ENCODE measurements around the gene MAFG.
A peak's percentile ranks its signal among the peaks of the same experiment; 100 is the strongest.

MAFG gene

GRCh38 chr17:81890447-81891302 is 36.9 kb downstream of the MAFG start:
- DNase-seq: no peak

DNA sequence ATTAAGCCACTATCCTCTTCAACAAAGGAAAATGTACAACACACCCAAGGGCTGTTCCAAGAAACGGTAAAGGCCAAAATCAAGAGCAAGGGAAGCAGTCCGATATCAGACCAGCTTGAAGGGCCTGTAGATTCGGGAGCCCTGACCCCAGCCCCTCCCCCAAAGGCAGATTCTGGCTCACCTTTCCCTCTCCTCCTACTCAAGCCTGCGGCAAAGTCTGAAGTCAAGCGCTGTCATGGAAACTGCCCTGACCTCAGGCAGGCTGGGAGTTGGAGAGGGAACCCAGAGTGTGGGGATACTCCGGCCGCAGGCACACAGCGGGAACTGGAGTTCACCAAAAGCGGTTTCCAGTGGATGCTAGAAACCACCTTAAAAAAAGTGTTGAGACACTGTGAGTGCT is 37.9 kb downstream of the MAFG start:
- DNase-seq: no peak

DNA sequence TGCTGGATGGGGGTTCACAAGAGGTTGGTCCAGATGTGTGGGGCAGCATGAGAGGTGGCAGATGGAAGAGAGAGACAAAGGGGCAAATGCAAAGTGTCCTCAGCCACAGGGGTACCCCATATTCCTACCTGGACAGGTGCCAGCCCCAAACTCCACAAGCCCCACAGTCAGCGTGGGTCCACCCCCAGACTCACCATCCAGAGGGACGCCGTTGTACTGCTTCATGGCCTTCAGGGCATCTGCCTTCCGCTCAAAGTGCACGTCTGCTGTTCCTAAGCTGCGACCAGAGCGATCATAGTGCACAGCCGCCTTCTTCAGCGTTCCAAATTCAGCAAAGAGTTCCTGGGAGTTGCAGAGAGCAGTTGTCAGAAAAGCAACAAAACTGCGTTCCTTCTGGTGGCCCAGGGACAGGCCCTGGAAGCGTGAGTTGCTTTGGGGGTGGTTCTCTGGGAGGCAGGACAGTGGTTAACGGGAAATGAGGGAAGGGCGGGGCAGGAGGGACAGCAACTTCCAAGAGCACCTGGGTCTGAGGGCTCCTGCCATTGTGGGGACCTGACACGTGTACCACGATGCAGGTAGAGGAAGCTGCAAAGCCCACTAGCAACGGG is 38.4 kb downstream of the MAFG start:
- DNase-seq: no peak

DNA sequence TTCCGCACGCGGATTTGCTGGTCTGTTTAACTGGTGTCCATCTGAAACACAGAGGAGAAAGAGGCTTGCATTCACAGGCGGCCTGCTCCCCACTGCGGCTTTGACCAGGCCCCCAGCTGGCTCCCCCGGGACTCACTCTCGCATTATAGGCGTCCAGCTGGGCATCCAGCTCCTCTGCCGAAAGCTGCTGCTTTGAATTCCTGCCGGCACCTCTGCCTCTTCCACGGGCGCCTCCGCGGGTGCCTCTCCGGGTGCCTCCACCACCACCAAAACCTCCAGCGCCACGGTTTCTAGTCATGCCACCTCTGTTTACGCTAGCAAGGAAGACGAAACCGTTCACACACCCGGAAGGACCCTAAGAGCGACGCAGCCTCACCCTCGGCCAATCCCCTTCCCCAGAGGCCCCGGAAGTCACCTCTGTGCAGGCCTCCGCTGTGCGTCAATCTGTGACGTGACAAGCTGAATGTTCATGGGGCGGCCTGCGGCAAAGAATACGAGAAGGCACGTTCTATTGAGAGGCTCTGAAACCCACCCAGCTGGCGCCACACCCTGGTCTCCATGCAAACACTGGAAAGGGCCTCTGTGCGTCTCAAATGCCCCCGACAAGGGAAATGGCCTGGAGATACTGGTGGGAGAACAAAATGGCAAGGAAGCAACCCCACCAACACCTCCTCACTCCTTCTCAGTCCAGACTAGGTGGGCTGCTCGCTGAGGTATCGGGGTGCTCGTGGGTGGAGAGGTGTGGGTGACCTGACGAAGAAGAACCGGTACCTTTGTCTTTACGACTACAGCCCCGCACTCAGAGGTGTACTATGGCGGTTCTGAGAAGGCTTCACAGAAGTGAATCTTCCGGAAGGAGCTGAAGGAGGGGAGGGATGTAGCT is 39.2 kb downstream of the MAFG start:
- DNase-seq: no peak

DNA sequence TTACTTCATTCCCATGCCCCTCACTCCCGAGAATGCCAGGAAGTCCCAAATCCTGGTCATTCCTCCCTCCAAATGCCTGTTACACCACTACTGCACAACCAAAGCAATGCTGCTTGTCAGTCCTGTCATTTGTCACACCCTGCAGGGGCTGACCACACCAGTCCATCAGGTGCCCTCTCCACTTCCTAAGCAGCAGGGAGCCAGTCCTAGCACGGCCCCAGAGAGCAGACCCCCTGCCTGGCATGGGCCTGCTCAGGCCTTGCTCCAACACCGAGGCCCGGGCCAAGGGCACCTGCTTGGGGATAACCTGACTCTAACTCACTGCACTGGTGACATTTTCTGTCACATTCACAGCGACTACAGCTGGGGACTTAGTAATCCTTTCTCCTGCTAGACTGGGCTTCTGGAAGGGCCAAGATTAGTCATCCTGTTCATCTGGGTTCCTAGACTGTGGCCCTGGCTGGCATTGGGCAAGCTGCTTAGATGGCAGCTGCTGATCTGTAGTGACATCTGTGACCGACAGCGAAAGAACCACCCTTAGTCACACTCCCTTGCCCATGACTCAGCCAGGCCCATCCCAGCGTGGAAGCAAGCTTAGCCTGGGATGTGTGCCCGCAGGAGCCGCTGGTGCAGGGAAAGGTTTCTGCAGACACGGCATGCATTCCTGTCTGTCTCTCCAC is 41.5 kb downstream of the MAFG start:
- no peak for DNase-seq

GRCh38 chr17:81885454-81885853 is 42.1 kb downstream of the MAFG start:
- DNase-seq: no peak

- DNase-seq: no peak
Observed at GRCh38 chr17:81884968-81885367, 42.6 kb downstream of the MAFG start.

GRCh38 chr17:81884520-81884919 is 43.0 kb downstream of the MAFG start:
- DNase-seq: no peak

- no peak for DNase-seq
Observed at GRCh38 chr17:81879121-81879520, 48.4 kb downstream of the MAFG start.

GRCh38 chr17:81878294-81878693 is 49.2 kb downstream of the MAFG start:
- no peak for DNase-seq

DNA sequence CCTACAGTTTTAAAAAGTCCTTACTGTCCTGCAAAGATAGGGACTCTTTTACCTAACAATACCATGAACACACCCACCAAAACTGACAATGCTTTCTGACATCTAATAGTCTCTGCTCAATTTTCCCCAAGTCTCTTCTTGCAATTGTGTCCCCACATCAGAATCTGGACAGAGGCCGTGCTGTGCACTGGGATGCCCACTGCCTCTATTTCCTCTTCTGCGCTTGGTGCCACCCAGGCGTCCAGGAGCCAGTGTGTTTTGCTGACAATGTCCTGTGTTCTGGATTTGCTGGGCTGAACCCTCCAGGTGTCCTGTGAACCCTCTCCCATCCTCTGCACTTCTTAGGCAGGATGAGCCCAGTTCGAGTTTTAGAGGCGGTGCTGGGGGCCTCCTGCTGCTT is 50.0 kb downstream of the MAFG start:
- DNase-seq: no peak

DNA sequence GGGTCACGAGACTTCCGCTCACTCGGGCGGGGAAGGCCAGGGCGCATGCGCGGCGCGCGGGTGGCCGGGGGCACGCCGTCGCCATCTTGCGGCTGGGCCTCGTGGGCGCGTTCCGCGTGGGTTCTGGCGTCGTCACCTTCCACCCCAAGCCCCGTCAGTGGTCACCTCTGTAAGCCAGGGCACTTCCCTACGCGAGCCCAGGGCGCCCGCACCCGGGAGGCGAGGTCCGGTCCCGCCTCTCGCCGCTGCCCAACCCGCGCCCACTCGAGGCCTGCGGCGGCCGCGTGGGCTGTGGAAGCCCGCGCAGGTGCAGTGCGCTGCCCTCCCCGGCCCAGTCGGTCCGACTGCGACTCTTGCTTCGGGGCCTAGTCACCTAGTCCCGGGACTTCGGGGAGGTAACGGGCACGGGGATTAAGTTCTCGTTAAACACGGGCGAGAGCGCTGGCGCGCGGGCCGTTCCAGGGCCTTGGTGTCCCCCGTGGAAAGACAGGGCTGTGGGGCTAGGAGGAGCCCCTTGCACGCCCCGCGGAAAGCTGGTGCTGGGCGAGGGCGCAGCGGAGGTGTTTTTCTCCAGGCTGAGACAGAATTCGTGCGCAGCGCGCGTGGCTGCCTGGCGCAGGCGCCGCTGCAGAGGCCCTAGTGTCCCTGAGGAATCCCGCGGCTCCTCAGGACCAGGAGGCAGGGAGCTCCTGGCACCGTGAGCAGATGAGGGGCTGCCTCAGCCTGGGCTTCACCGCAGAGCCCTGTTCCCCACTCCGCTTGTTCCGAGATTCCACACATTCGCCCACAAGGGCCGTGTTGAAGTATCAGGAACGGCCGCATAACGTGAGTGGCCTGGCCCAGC is 55.9 kb downstream of the MAFG start:
- no peak for DNase-seq

- peak; percentile 74 for DNase-seq
Observed at GRCh38 chr17:81870981-81871386, 56.6 kb downstream of the MAFG start, which contains the start of gene ARHGDIA. TSS of gene ARHGDIA (minus strand) at chr17:81871337. CDS start at chr17:81869930, 1,407 bp downstream.

DNA sequence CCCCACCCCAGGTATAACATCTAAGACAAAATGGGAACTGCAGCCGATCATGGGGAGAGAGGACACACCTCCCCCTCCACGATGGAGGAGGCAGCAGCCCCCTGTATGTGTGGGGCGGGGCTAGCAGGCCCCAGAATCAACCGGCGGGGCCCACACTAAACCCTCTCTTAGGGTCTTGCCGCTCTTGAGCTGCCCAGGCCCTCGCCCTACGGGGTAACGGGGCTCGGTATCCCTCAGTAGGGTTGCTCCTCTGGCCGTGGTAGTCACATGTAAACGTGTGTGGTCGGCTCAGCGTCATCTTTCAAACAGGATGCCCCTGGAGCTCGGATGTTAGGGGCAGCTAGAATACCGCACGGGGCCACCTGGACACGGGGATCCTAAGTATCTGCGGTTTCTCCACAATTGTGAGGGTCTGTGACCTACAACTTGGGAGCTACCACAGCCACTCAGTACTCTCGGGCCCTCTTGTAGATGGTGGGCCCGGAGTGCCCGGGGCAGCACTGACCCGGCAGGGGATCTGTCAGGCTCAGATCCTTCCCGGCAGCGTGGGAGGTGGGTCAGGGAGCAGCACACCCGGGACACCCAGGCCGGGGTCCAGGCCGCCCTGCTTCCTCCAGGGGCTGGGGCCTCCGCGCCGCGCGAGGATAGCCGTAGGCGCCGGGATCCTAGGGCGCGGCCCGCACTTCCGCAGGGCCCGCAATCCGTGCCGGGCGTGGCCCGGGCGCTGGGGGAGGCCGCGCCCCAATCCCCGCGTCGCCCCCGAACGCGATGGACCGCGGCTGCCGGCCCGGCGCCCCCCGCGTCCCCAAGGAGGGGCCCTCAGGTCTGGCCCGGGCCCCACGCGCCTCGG is 57.2 kb downstream of the MAFG start:
- no peak for DNase-seq

DNA sequence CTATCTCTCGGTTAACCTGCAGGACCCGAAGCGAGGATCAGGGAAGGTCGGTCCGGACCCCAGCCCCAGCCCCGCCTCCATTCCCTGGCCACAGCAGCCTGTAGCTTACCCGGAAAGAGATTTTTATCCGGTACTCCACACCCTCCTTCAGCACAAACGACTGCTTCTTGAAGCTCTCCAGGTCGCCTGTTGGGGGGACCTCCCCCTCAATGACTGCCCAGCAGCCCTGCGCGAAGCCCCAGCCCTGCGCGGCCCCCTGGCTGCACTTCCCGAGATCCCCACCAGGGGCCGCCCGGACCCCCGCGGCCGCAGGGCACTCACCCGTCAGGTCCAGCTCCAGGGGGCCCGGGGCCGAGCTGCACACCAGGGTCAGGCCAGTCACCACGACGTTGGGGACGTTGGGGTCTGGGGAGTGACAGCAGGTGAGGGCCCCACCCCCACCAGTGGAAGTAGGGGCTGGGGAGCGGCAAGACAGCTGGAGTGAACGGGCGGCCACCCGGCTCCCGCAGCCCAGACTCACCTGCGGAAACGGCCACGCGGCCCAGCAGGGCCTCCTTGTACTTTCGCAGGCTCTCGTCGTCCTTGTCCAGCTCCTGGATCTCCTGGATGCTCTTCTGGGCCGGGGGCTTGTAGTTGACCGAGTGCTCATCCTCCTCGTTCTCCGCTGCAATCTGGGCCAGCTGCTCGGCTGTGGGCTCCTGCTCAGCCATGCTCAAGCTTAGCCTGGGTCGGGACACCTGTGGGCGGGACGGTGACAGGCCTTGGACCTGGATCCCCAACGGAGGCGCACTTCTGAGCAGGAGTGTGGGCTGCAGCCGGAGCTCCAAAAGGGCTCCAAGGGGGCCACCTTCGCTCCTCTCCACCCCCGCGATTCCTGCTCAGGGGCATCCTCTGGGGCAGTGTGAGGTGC is 58.1 kb downstream of the MAFG start:
- DNase-seq: no peak

- DNase-seq: no peak
Observed at GRCh38 chr17:81868674-81869220, 58.8 kb downstream of the MAFG start.
